Activated T-helper 1 cell treated with anti-CD3 and anti-CD28 coated beads, Interleukin-12 subunit alpha, Interleukin-12 subunit beta, Interleukin-2, Interleukin-4 antibody, amounts not matched to agents 30 ng/mL and 10 ng/mL and 1 ng/mL, durations not matched to agents 14 hours and 24 hours and 36 hours (primary cell): Measurements from ENCODE around the gene BIRC3. TPM values are rescaled to one million over a fixed set of nuclear protein-coding genes. Genes with fewer than 3 reads are reported as not detected.
"Not testable (repeated sequence)": the region's sequence is repeated elsewhere in the genome, so short reads cannot be mapped to it uniquely, and the experiment has no call there.

Experiments
- DNase-seq: peaks from one replicate; pipeline ENCODE4 v3.0.0; 2021; ENCODE audit warnings: low spot score
- H3K27ac Mint-ChIP-seq: one replicate; pipeline ENCODE4 v1.8.0; 2021; ENCODE audit warnings: mild to moderate bottlenecking, mixed read lengths
- H3K27me3 Mint-ChIP-seq: one replicate; pipeline ENCODE4 v1.8.0; 2022; ENCODE audit warnings: mild to moderate bottlenecking, moderate library complexity, mixed read lengths; ENCODE audit not compliant: insufficient read depth
- H3K36me3 Mint-ChIP-seq: one replicate; pipeline ENCODE4 v1.8.0; 2021; ENCODE audit warnings: low read depth, mixed read lengths
- H3K4me1 Mint-ChIP-seq: one replicate; pipeline ENCODE4 v1.8.0; 2021; ENCODE audit warnings: low read depth, mixed read lengths
- H3K4me3 Mint-ChIP-seq: one replicate; pipeline ENCODE4 v1.8.0; 2021; ENCODE audit warnings: mild to moderate bottlenecking, moderate library complexity, mixed read lengths
- H3K9me3 Mint-ChIP-seq: one replicate; pipeline ENCODE4 v1.8.0; 2021; ENCODE audit warnings: mixed read lengths
- intact Hi-C: fragments of 100-400 bp; cut with micrococcal nuclease; formaldehyde crosslinking; loops from one replicate; pipeline ENCODE4 v1.15.1; 2024
- total RNA-seq: library from RNA; stranded (reverse); gene quantifications from 2 replicates; pipeline ENCODE4 v1.2.3, GENCODE V29; 2022

The BIRC3 gene
- total RNA-seq, 1 donor from 2014 or later: 101 TPM

- DNase-seq: peak; percentile 40
- Mint-ChIP-seq H3K9me3 (no peaks in the 10 kb centered on the region), H3K27me3 (no peaks in the 10 kb centered on the region), H3K4me1 (peaks cover 66% of the 10 kb centered on the region), H3K4me3 (peak overlapping the region; percentile 97), H3K36me3 (peaks cover 37% of the 10 kb centered on the region), H3K27ac (peak overlapping the region; percentile 95)
- intact Hi-C loops: loop anchor here (5.0 to 10.0 kb wide), 2 partner anchors 404 to 719 kb away; partner anchors contain the start of genes ANGPTL5 and CEP126
These were observed 1.2 kb downstream of the BIRC3 start for GRCh38 chr11:102318469-102318868.

GRCh38 chr11:102319544-102319943 lies 2.3 kb downstream of the BIRC3 start:
- Mint-ChIP-seq H3K27ac (peak overlapping the region; percentile 95), H3K4me3 (peak overlapping the region; percentile 97), H3K9me3 (no peaks in the 10 kb centered on the region), H3K36me3 (peaks cover 41% of the 10 kb centered on the region), H3K4me1 (peaks cover 67% of the 10 kb centered on the region), H3K27me3 (no peaks in the 10 kb centered on the region)
- intact Hi-C loops: loop anchor here (5.0 to 10.0 kb wide), 2 partner anchors 405 to 718 kb away; partner anchors contain the start of genes ANGPTL5 and CEP126
- DNase-seq: no peak

GRCh38 chr11:102320188-102320587 lies 2.9 kb downstream of the BIRC3 start:
- Mint-ChIP-seq H3K27me3 (no peaks in the 10 kb centered on the region), H3K27ac (peak overlapping the region; percentile 95), H3K9me3 (no peaks in the 10 kb centered on the region), H3K4me1 (peaks cover 69% of the 10 kb centered on the region), H3K4me3 (peak overlapping the region; percentile 97), H3K36me3 (peaks cover 47% of the 10 kb centered on the region)
- intact Hi-C loops: no loop called here
- DNase-seq: no peak

- Mint-ChIP-seq H3K36me3 (peaks cover 47% of the 10 kb centered on the region), H3K9me3 (no peaks in the 10 kb centered on the region), H3K4me3 (peak overlapping the region; percentile 97), H3K27me3 (no peaks in the 10 kb centered on the region), H3K27ac (peak overlapping the region; percentile 95), H3K4me1 (peaks cover 67% of the 10 kb centered on the region)
- DNase-seq: no peak
- intact Hi-C loops: no loop called here
These were observed 3.4 kb downstream of the BIRC3 start for GRCh38 chr11:102320679-102321078.

GRCh38 chr11:102322560-102322959 lies 5.3 kb downstream of the BIRC3 start:
- intact Hi-C loops: no loop called here
- DNase-seq: no peak
- Mint-ChIP-seq H3K9me3 (no peaks in the 10 kb centered on the region), H3K27ac (peak overlapping the region; percentile 68), H3K4me1 (peaks cover 60% of the 10 kb centered on the region), H3K36me3 (peaks cover 62% of the 10 kb centered on the region), H3K4me3 (peak overlapping the region; percentile 79), H3K27me3 (no peaks in the 10 kb centered on the region)

GRCh38 chr11:102323542-102324251 lies 6.4 kb downstream of the BIRC3 start:
- Mint-ChIP-seq H3K4me3 (peak overlapping the region; percentile 47), H3K4me1 (peaks cover 56% of the 10 kb centered on the region), H3K27me3 (no peaks in the 10 kb centered on the region), H3K9me3 (no peaks in the 10 kb centered on the region), H3K36me3 (peaks cover 65% of the 10 kb centered on the region), H3K27ac (no peak overlapping the region)
- intact Hi-C loops: no loop called here
- DNase-seq: no peak

GRCh38 chr11:102325088-102325487 lies 7.8 kb downstream of the BIRC3 start:
- H3K27me3 Mint-ChIP-seq: no peaks in the 10 kb centered on the region
- intact Hi-C loops: no loop called here
- H3K9me3 Mint-ChIP-seq: no peaks in the 10 kb centered on the region
- H3K4me3 Mint-ChIP-seq: peak overlapping the region; percentile 57
- H3K36me3 Mint-ChIP-seq: peaks cover 68% of the 10 kb centered on the region
- H3K4me1 Mint-ChIP-seq: peaks cover 57% of the 10 kb centered on the region
- DNase-seq: no peak
- no peak overlapping the region for H3K27ac Mint-ChIP-seq

GRCh38 chr11:102328748-102329147 lies 11.5 kb downstream of the BIRC3 start:
- Mint-ChIP-seq H3K9me3 (no peaks in the 10 kb centered on the region), H3K4me1 (peaks cover 52% of the 10 kb centered on the region), H3K4me3 (no peak overlapping the region), H3K27ac (no peak overlapping the region), H3K27me3 (no peaks in the 10 kb centered on the region), H3K36me3 (peaks cover 69% of the 10 kb centered on the region)
- DNase-seq: no peak
- intact Hi-C loops: no loop called here

- no peak for DNase-seq
- Mint-ChIP-seq H3K4me3 (no peak overlapping the region), H3K9me3 (no peaks in the 10 kb centered on the region), H3K27ac (peak overlapping the region; percentile 73), H3K36me3 (peaks cover 63% of the 10 kb centered on the region), H3K27me3 (no peaks in the 10 kb centered on the region), H3K4me1 (peaks cover 39% of the 10 kb centered on the region)
- intact Hi-C loops: no loop called here
These were observed 12.9 kb downstream of the BIRC3 start for GRCh38 chr11:102330231-102330630.

- Mint-ChIP-seq H3K27ac (no peak overlapping the region), H3K4me3 (no peak overlapping the region), H3K36me3 (peaks cover 59% of the 10 kb centered on the region), H3K4me1 (peaks cover 35% of the 10 kb centered on the region), H3K9me3 (no peaks in the 10 kb centered on the region), H3K27me3 (no peaks in the 10 kb centered on the region)
- no peak for DNase-seq
- intact Hi-C loops: no loop called here
These were observed 14.1 kb downstream of the BIRC3 start for GRCh38 chr11:102331341-102331740.

- no peaks in the 10 kb centered on the region for H3K27me3 Mint-ChIP-seq
- no peak overlapping the region for H3K4me3 Mint-ChIP-seq
- peak overlapping the region; percentile 62 for H3K27ac Mint-ChIP-seq
- H3K36me3 Mint-ChIP-seq: peaks cover 51% of the 10 kb centered on the region
- intact Hi-C loops: no loop called here
- no peak for DNase-seq
- peaks cover 29% of the 10 kb centered on the region for H3K4me1 Mint-ChIP-seq
- no peaks in the 10 kb centered on the region for H3K9me3 Mint-ChIP-seq
These were observed 15.3 kb downstream of the BIRC3 start for GRCh38 chr11:102332611-102332994.

- Mint-ChIP-seq H3K27ac (peak overlapping the region; percentile 24), H3K4me1 (peaks cover 18% of the 10 kb centered on the region), H3K4me3 (no peak overlapping the region), H3K36me3 (peaks cover 29% of the 10 kb centered on the region), H3K9me3 (no peaks in the 10 kb centered on the region), H3K27me3 (no peaks in the 10 kb centered on the region)
- intact Hi-C loops: no loop called here
- no peak for DNase-seq
These were observed 21.3 kb downstream of the BIRC3 start for GRCh38 chr11:102338479-102339010.

GRCh38 chr11:102341311-102341710 lies 24.0 kb downstream of the BIRC3 start:
- not testable (repeated sequence) for H3K27ac Mint-ChIP-seq, DNase-seq, H3K9me3 Mint-ChIP-seq, H3K27me3 Mint-ChIP-seq, H3K4me3 Mint-ChIP-seq
- Mint-ChIP-seq H3K4me1 (peaks cover 31% of the 10 kb centered on the region), H3K36me3 (peaks cover 26% of the 10 kb centered on the region)
- intact Hi-C loops: loop anchor here (1.0 to 10.0 kb wide), 5 partner anchors 53 to 693 kb away; no protein-coding TSS in a partner anchor
